Glomerular endothelial cell (primary cell): ENCODE results near the gene RHEBL1. TPM values are rescaled to one million over a fixed set of nuclear protein-coding genes. Genes with fewer than 3 reads are reported as not detected.

ENCODE experiments used
- DNase-seq: peaks from one replicate; pipeline ENCODE4 v3.0.0-alpha.2; 2011; ENCODE audit warnings: low read depth, low spot score; ENCODE audit errors: extremely low read depth
- total RNA-seq: library from RNA; depleted of rRNA; stranded (reverse); fragments of >200 nt; gene quantifications from 2 replicates; pipeline ENCODE4 v1.2.3, GENCODE V29; 2015

Gene RHEBL1
- total RNA-seq, 1 donor from 2014 or later: 2.3 TPM

- no peak for DNase-seq
These were observed 31.4 kb downstream of the RHEBL1 start for GRCh38 chr12:49038291-49038955.

- no peak for DNase-seq
These were observed 31.9 kb downstream of the RHEBL1 start for GRCh38 chr12:49037947-49038237.

- DNase-seq: no peak
These were observed 32.5 kb downstream of the RHEBL1 start for GRCh38 chr12:49037111-49037946.

GRCh38 chr12:49036029-49036428 lies 33.8 kb downstream of the RHEBL1 start:
- no peak for DNase-seq

- no peak for DNase-seq
These were observed 35.5 kb downstream of the RHEBL1 start for GRCh38 chr12:49034286-49034622.

- no peak for DNase-seq
These were observed 36.0 kb downstream of the RHEBL1 start for GRCh38 chr12:49033611-49034285.

GRCh38 chr12:49032679-49033447 lies 36.9 kb downstream of the RHEBL1 start:
- no peak for DNase-seq

GRCh38 chr12:49032276-49032675 lies 37.5 kb downstream of the RHEBL1 start:
- DNase-seq: no peak

GRCh38 chr12:49031573-49032161 lies 38.1 kb downstream of the RHEBL1 start:
- DNase-seq: no peak

GRCh38 chr12:49030714-49031572 lies 38.8 kb downstream of the RHEBL1 start:
- DNase-seq: no peak

- no peak for DNase-seq
These were observed 39.7 kb downstream of the RHEBL1 start for GRCh38 chr12:49030119-49030518.

GRCh38 chr12:49028666-49029275 lies 41.0 kb downstream of the RHEBL1 start:
- DNase-seq: no peak

GRCh38 chr12:49027846-49028555 lies 41.8 kb downstream of the RHEBL1 start:
- DNase-seq: no peak

- no peak for DNase-seq
These were observed 42.9 kb downstream of the RHEBL1 start for GRCh38 chr12:49026678-49027480.

GRCh38 chr12:49026101-49026500 lies 43.7 kb downstream of the RHEBL1 start:
- no peak for DNase-seq

GRCh38 chr12:49025463-49025862 lies 44.3 kb downstream of the RHEBL1 start:
- no peak for DNase-seq

GRCh38 chr12:49024543-49024942 lies 45.2 kb downstream of the RHEBL1 start:
- no peak for DNase-seq

GRCh38 chr12:49023812-49024211 lies 46.0 kb downstream of the RHEBL1 start:
- no peak for DNase-seq
